Right cardiac atrium (tissue), 5 donors: Measurements from ENCODE around the gene ERCC4. TPM values are rescaled to one million over a fixed set of nuclear protein-coding genes. Genes with fewer than 3 reads are reported as not detected.

Source experiments
- ATAC-seq, 2 donors: fragments of 200-7000 bp; cut with Tn5 transposase; one replicate each; pipeline versions ENCODE4 v1.8.0 to v1.9.1; 2020; ENCODE audit warnings: moderate library complexity in 2 of 2, mild to moderate bottlenecking in 1 of 2
- DNase-seq, 3 donors: peaks; one replicate each; pipeline ENCODE4 v3.0.0-alpha.2; 2020
- H3K27ac ChIP-seq: one replicate; pipeline ENCODE4 v1.5.1; 2013; ENCODE audit warnings: mild to moderate bottlenecking, low read length, control low read depth, moderate library complexity
- H3K27me3 ChIP-seq: one replicate; pipeline ENCODE4 v1.6.1; 2013; ENCODE audit not compliant: control insufficient read depth, insufficient read depth
- H3K4me1 ChIP-seq: one replicate; pipeline ENCODE4 v1.6.1; 2013; ENCODE audit warnings: low read length; ENCODE audit not compliant: control insufficient read depth, insufficient read depth
- H3K4me3 ChIP-seq: one replicate; pipeline ENCODE4 v1.5.1; 2013; ENCODE audit warnings: low read length, control low read depth
- H3K9me3 ChIP-seq: one replicate; pipeline ENCODE4 v1.6.1; 2013; ENCODE audit warnings: low read length; ENCODE audit not compliant: control insufficient read depth
- WGBS: extraction: QIAGEN DNeasy Blood & Tissue Kit; methylation state at CpG from one replicate; pipeline ENCODE4 v1.1.7; 2013; 5-methylcytosine and 5-hydroxymethylcytosine counted together
- intact Hi-C, 4 donors: fragments of 100-400 bp; cut with DNase I; formaldehyde crosslinking; loops; one replicate each; pipeline versions ENCODE4 v1.11.0 to v1.14.0; 2022 to 2023
- polyA plus RNA-seq: library from polyadenylated mRNA; stranded (reverse); fragments of 200-250 nt; gene quantifications from one replicate; pipeline ENCODE4 v1.2.3, GENCODE V29; 2013
- total RNA-seq, 4 donors: library from RNA; stranded (reverse); fragmentation: NEBNext Ultra II Directional; extraction: Animal tissue kit (Norgen Biotek cat#: 25700); gene quantifications; one replicate each; pipeline ENCODE4 v1.2.1, GENCODE V29; 2021
- donor health status: healthy with polysubstance abuse.
- donor health status: DM: no; HTN: yes; CAD: no.
- donor health status: DM: no; HTN: no; CAD: no.
- donor health status: DM: no; HTN: yes; CAD: no; lungs with severe emphysema.
- donor health status: DM: yes; HTN: yes; CAD: no.

ERCC4 gene
- total and polyA plus RNA-seq, 5 donors: 2.3 to 14.4 (median 9.6) TPM

GRCh38 chr16:13928646-13929045 lies 8.7 kb downstream of the ERCC4 start:
- intact Hi-C loops: loop anchor here in 3 of 4 donors (10.0 kb wide), 4 partner anchors 266 to 596 kb away; no protein-coding TSS in a partner anchor
- H3K9me3 ChIP-seq: no peaks in the 10 kb centered on the region
- WGBS: 85% methylated on average over 3 of the region's 3 CpGs
- no peak overlapping the region for H3K4me3 ChIP-seq
- H3K27ac ChIP-seq: no peak overlapping the region
- ATAC-seq (no peak), DNase-seq (no peak)
- H3K4me1 ChIP-seq: no peaks in the 10 kb centered on the region
- H3K27me3 ChIP-seq: no peaks in the 10 kb centered on the region

- 79% methylated on average over 10 of the region's 10 CpGs for WGBS
- H3K4me1 ChIP-seq: peaks cover 1% of the 10 kb centered on the region
- H3K27ac ChIP-seq: no peak overlapping the region
- H3K9me3 ChIP-seq: no peaks in the 10 kb centered on the region
- no peak overlapping the region for H3K4me3 ChIP-seq
- intact Hi-C loops: loop anchor here in 1 of 4 donors (10.0 kb wide), 1 partner anchor 63 kb away; no protein-coding TSS in a partner anchor
- DNase-seq (no peak), ATAC-seq (no peak)
- H3K27me3 ChIP-seq: no peaks in the 10 kb centered on the region
Observed at GRCh38 chr16:13931845-13932244, 11.9 kb downstream of the ERCC4 start.

- ATAC-seq: no peak
- intact Hi-C loops: loop anchor here in 1 of 4 donors (10.0 kb wide), 1 partner anchor 59 kb away; no protein-coding TSS in a partner anchor
- H3K27me3 ChIP-seq: no peaks in the 10 kb centered on the region
Observed at GRCh38 chr16:13935408-13935807, 15.5 kb downstream of the ERCC4 start.

GRCh38 chr16:13936155-13936554 lies 16.2 kb downstream of the ERCC4 start:
- H3K9me3 ChIP-seq: no peaks in the 10 kb centered on the region
- WGBS: 55% methylated on average over 2 of the region's 2 CpGs
- intact Hi-C loops: loop anchor here in 1 of 4 donors (10.0 kb wide), 1 partner anchor 59 kb away; no protein-coding TSS in a partner anchor
- DNase-seq (no peak), ATAC-seq (no peak)
- peaks cover 5% of the 10 kb centered on the region for H3K4me1 ChIP-seq
- H3K27ac ChIP-seq: peak overlapping the region; percentile 19
- no peak overlapping the region for H3K4me3 ChIP-seq
- no peaks in the 10 kb centered on the region for H3K27me3 ChIP-seq

More at GRCh38 chr16:13935408-13935807, 15.5 kb downstream of the ERCC4 start:
- no peak overlapping the region for H3K4me3 ChIP-seq
- no peak overlapping the region for H3K27ac ChIP-seq
- no peaks in the 10 kb centered on the region for H3K9me3 ChIP-seq
- H3K4me1 ChIP-seq: peaks cover 5% of the 10 kb centered on the region
- 75% methylated on average over 12 of the region's 12 CpGs for WGBS
- no peak for DNase-seq

GRCh38 chr16:13936596-13937081 lies 16.7 kb downstream of the ERCC4 start:
- Histone ChIP-seq H3K4me1 (peaks cover 5% of the 10 kb centered on the region), H3K4me3 (no peak overlapping the region), H3K27ac (peak overlapping the region; percentile 19), H3K27me3 (no peaks in the 10 kb centered on the region), H3K9me3 (no peaks in the 10 kb centered on the region)
- DNase-seq (peak in 2 of 3 donors; percentile 44 to 52), ATAC-seq (peak; percentile 74 to 80)
- intact Hi-C loops: loop anchor here in 1 of 4 donors (10.0 kb wide), 1 partner anchor 58 kb away; no protein-coding TSS in a partner anchor
- WGBS: 42% methylated on average over 3 of the region's 3 CpGs

GRCh38 chr16:13937411-13937810 lies 17.5 kb downstream of the ERCC4 start:
- ATAC-seq (no peak), DNase-seq (no peak)
- Histone ChIP-seq H3K27ac (no peak overlapping the region), H3K9me3 (no peaks in the 10 kb centered on the region), H3K4me1 (peaks cover 5% of the 10 kb centered on the region), H3K27me3 (no peaks in the 10 kb centered on the region), H3K4me3 (no peak overlapping the region)
- intact Hi-C loops: loop anchor here in 1 of 4 donors (10.0 kb wide), 1 partner anchor 57 kb away; no protein-coding TSS in a partner anchor
- 93% methylated on average over 5 of the region's 5 CpGs for WGBS

- intact Hi-C loops: loop anchor here in 1 of 4 donors (10.0 kb wide), 1 partner anchor 56 kb away; no protein-coding TSS in a partner anchor
- peaks cover 5% of the 10 kb centered on the region for H3K4me1 ChIP-seq
- H3K27me3 ChIP-seq: no peaks in the 10 kb centered on the region
- ATAC-seq (peak in 1 of 2 donors; percentile 45), DNase-seq (no peak)
- H3K9me3 ChIP-seq: no peaks in the 10 kb centered on the region
- no peak overlapping the region for H3K27ac ChIP-seq
- WGBS: 69% methylated on average over 4 of the region's 4 CpGs
- no peak overlapping the region for H3K4me3 ChIP-seq
Observed at GRCh38 chr16:13938480-13938879, 18.5 kb downstream of the ERCC4 start.

GRCh38 chr16:13939821-13940220 lies 19.9 kb downstream of the ERCC4 start:
- no peaks in the 10 kb centered on the region for H3K9me3 ChIP-seq
- DNase-seq (no peak), ATAC-seq (no peak)
- intact Hi-C loops: loop anchor here in 1 of 4 donors (10.0 kb wide), 1 partner anchor 55 kb away; no protein-coding TSS in a partner anchor
- peaks cover 5% of the 10 kb centered on the region for H3K4me1 ChIP-seq
- H3K27me3 ChIP-seq: no peaks in the 10 kb centered on the region
- no peak overlapping the region for H3K4me3 ChIP-seq
- 95% methylated on average over 5 of the region's 5 CpGs for whole genome bisulfite sequencing
- no peak overlapping the region for H3K27ac ChIP-seq

- DNase-seq: no peak
- H3K27me3 ChIP-seq: no peaks in the 10 kb centered on the region
- WGBS: 50% methylated on average over 3 of the region's 3 CpGs
- peak overlapping the region; percentile 19 for H3K27ac ChIP-seq
- peaks cover 5% of the 10 kb centered on the region for H3K4me1 ChIP-seq
- no peak overlapping the region for H3K4me3 ChIP-seq
- intact Hi-C loops: no loop called here
- no peak for ATAC-seq
- H3K9me3 ChIP-seq: no peaks in the 10 kb centered on the region
Observed at GRCh38 chr16:13940397-13940933, 20.5 kb downstream of the ERCC4 start.

GRCh38 chr16:13944816-13945215 lies 24.9 kb downstream of the ERCC4 start:
- peaks cover 3% of the 10 kb centered on the region for H3K4me1 ChIP-seq
- no peak overlapping the region for H3K27ac ChIP-seq
- intact Hi-C loops: no loop called here
- H3K4me3 ChIP-seq: no peak overlapping the region
- 90% methylated on average over 4 of the region's 4 CpGs for WGBS
- no peaks in the 10 kb centered on the region for H3K9me3 ChIP-seq
- H3K27me3 ChIP-seq: no peaks in the 10 kb centered on the region
- no peak for DNase-seq
- ATAC-seq: no peak

GRCh38 chr16:13945744-13946485 lies 26.0 kb downstream of the ERCC4 start:
- no peak for DNase-seq
- no peak overlapping the region for H3K4me3 ChIP-seq
- no peaks in the 10 kb centered on the region for H3K4me1 ChIP-seq
- H3K27ac ChIP-seq: no peak overlapping the region
- H3K9me3 ChIP-seq: no peaks in the 10 kb centered on the region
- ATAC-seq: no peak
- intact Hi-C loops: no loop called here
- no peaks in the 10 kb centered on the region for H3K27me3 ChIP-seq
- 97% methylated on average over 9 of the region's 9 CpGs for WGBS
